Activated T-cell treated with anti-CD3 and anti-CD28 coated beads, Interleukin-2, amount 50 U/mL, for 1 hour (primary cell): ENCODE measurements around the gene OLIG1.

Experiments
- DNase-seq: peaks from one replicate; pipeline ENCODE4 v3.0.0-alpha.2; 2020

The OLIG1 gene

DNA sequence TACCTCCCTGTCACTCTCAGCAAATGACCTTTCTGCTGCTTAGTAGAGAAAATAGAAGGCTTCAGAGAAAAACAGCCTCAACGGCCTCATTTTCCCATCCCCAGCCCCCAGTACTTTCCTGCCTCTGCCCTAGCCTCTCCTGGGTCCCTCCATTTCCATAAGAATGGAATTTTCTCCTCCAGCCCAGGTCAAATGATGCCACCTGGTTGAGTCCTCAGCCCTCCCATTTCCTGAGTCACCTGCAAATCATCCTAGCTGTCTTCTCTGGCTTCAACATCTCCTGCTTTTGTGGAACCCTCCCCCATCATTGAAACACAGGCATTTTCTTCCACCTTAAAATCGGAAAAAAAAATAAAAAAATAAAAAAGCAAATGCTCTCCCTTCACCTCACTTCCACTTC is 35.1 kb downstream of the OLIG1 start:
- DNase-seq, result no peak

GRCh38 chr21:33108228-33108627 is 38.3 kb downstream of the OLIG1 start:
- DNase-seq, result no peak

DNA sequence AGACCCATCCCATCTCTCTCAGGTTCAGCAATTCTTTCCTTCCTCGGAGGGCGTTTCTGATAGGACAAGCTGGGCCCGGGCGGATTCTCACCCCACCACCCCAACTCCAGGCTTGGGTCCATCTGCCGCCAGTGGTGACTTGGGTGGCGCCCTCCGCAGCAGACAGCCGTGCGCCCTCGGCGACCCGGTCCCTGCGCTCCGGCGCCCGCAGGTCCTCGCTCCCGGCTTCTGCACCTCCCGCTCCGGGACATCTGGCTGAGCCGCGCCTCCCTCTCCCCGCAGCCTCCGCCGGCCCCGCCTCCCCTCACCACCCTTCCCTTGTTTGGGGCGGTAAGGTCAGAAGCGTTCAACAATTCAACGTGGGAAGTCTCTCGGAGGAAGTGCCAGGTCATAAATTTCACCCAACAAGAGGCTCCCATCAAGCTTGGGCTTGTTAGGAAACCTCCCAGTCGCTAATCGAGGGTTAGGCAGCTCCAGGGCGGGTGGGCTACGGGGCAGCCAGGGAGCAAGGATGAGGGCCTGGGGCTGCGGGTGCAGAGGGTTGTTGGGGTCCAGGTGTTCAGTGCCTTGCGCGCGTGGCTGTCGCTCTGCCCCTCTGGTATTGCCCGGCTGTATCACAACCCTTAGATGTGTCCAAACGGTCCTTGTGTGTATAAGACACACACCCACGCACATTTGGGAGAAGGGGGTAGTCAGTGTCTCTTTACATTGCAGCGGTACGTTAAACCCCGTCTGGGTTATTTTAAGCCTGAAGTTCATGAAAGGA is 39.8 kb downstream of the OLIG1 start:
- DNase-seq, result peak; percentile 24

DNA sequence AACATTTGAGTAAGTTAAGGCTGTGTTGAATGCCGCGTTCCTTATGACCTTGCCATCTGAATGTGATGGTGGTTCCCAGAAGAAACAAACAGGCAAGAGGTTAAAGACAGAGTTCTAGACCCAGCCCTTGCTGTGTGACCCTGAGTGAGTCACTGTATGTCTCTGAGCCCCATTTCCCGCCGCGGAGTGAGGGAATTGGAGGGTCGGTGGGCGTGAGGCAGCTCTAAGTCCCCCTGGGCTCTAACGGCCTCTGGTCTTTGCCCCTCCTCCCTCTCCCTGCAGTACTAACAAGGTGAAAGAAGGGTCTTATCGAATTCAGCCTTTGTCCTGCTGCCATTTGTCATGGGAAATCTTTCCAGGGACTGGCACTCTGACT is 40.4 kb downstream of the OLIG1 start:
- no peak for DNase-seq

GRCh38 chr21:33111577-33111976 is 41.6 kb downstream of the OLIG1 start:
- no peak for DNase-seq

- DNase-seq, result no peak
Observed at GRCh38 chr21:33112151-33112550, 42.2 kb downstream of the OLIG1 start.

DNA sequence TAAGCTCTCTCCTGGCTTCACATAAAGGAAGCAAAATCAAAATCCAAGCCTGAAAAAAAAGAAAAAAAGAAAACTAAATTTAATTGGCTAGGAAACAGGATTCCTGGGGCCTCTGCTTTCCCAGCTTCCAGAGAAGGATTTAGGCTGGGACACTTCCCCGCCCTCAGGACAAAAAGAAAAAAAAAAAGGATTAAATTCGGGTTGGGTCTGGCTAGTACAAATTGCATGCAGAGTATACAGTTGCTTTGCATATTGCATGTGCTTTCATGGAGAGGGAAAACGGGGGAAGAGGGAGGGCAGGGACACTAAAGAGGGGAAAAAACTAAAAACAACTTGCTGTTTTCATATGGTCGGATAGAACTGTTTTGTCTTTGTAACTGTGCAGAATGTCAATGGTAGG is 42.7 kb downstream of the OLIG1 start:
- DNase-seq, result no peak

DNA sequence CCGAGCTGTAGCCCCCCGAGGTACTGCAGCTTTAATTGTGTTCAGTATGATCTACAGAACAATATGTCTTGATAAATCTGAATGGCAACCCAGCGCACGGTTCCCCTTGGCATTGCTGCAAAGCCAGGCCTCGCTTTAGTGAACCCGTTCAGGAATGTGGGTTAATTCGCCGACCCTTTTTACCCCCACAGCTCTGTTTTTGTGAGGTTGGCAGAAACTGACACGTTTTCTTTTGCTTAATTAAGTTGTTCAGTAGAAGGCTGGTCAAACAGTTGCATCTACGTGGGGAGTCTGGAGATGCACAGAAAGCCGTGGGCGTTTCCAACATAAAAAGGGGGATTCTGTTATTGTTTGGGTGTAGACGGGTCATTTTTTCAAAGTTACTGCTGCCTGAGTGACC is 43.2 kb downstream of the OLIG1 start:
- DNase-seq, result no peak

DNA sequence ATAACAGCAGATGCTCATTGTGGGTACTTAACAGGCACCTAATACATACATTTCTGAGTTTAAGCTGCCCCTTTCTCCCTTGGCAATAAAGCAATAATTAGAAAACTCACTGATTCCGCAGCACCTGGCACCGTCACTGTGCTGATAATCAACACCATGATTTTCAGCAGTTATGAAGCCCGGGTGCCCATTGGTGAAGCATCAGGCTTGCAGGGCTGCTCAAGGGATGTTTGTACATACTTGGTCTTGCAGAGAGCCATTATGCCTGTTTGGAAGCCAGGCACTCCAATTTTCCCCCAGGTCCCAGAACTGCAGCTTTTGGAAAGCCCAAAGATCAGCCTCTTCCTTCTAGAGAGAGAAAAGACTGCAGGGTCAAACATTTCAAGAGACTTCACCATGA is 44.3 kb downstream of the OLIG1 start:
- no peak for DNase-seq

DNA sequence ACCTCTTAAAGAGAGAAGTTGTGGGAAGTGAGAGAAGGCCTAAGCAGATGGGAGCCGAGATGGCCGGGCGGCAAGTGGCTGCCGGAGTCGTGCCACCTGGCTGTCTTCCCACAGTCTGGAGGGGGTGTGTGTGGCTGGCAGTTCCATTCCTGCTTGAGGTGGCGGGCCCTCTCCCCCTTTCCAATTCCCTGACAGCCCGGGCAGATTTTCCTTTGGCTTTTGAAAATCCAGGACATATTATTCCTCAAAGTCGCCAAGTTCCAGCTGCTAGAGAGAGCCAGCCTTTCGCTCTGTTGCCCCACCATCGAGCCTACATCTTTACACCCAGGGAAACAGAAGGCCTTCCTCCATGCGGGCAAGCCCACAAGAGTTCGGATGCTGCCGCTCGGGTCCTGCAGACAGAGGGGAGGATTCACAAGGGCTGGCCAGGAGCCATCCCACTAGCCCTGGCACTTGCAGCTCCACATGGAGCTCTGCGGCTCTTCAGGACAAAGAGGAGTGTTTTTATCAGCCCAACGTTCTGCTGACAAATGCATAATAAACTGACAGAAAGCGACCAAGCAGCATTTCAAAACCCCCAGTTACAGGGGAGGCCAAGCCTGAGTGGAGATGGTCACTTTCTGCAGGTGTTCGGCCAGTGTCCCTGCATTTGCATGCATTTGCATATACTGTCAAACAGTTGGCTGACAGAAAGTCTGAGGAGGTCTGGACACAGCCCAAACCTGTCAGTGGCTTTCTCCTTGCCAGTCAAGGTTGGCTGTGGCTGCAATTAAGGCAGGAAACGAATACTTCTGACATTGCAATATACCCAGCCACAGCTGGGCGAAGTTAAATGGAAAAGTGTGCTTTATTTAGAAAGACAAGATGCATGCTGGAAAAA is 45.9 kb downstream of the OLIG1 start:
- DNase-seq, result no peak

DNA sequence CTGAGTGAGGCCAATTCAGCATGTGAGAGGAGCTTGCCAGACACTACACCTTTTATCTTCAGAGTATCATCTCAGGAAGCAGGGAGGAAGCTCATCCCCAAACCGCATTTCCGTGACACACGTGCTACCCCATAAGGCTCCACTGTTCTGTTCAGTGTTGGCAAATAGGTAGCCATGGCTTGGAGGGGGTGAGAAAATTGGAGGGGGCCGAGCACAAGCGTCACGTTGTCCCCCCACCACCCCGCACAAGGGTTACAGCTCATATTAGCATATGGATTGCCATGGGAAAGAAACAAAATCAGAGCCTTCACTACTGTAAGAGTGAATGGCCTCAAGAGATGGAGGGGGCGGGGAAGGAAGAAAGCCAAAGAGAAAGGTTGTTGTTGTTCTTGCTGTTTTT is 46.7 kb downstream of the OLIG1 start:
- peak; percentile 35 for DNase-seq

GRCh38 chr21:33117101-33117888 is 47.4 kb downstream of the OLIG1 start:
- DNase-seq, result no peak
